Activated CD4-positive, alpha-beta memory T cell treated with anti-CD3 and anti-CD28 coated beads for 36 hours (primary cell): ENCODE measurements around the gene CNOT1. TPM values are rescaled to one million over a fixed set of nuclear protein-coding genes. Genes with fewer than 3 reads are reported as not detected.
"Not testable (repeated sequence)": the region's sequence is repeated elsewhere in the genome, so short reads cannot be mapped to it uniquely, and the experiment has no call there.

Experiments
- CTCF ChIA-PET: fragments of 350-600 bp; sonication (Branson Sonifier 250); formaldehyde crosslinking; loops from one replicate; lab custom pipeline; 2021; ENCODE audit warnings: antibody characterized with exemption, inconsistent platforms; lab: Charles Lee
- POLR2A ChIA-PET: fragments of 350-600 bp; sonication (Branson Sonifier 250); formaldehyde crosslinking; loops from one replicate; lab custom pipeline; 2021; ENCODE audit warnings: antibody characterized with exemption; lab: Charles Lee
- DNase-seq: peaks from one replicate; pipeline ENCODE4 v3.0.0-alpha.2; 2020
- H3K27ac Mint-ChIP-seq: one replicate; pipeline ENCODE4 v1.8.0; 2021; ENCODE audit warnings: mixed read lengths
- H3K27me3 Mint-ChIP-seq: one replicate; pipeline ENCODE4 v1.8.0; 2021; ENCODE audit warnings: mixed read lengths
- H3K36me3 Mint-ChIP-seq: one replicate; pipeline ENCODE4 v1.8.0; 2021; ENCODE audit warnings: mixed read lengths
- H3K4me1 Mint-ChIP-seq: one replicate; pipeline ENCODE4 v1.8.0; 2021; ENCODE audit warnings: low read depth, mixed read lengths
- H3K4me3 Mint-ChIP-seq: one replicate; pipeline ENCODE4 v1.8.0; 2021; ENCODE audit warnings: mild to moderate bottlenecking, mixed read lengths
- H3K9me3 Mint-ChIP-seq: one replicate; pipeline ENCODE4 v1.8.0; 2021; ENCODE audit warnings: mixed read lengths
- intact Hi-C: fragments of 100-400 bp; cut with micrococcal nuclease; formaldehyde crosslinking; loops from one replicate; pipeline ENCODE4 v1.15.1; 2023
- total RNA-seq, 2 experiments: library from RNA; stranded (reverse); gene quantifications; one replicate each; pipeline ENCODE4 v1.2.3, GENCODE V29; 2021

The CNOT1 gene
- total RNA-seq, 2 experiments from 2014 or later = 230 to 242 TPM

GRCh38 chr16:58565697-58566096 lies 63.9 kb downstream of the CNOT1 start:
- H3K27ac Mint-ChIP-seq, intact Hi-C loops, POLR2A ChIA-PET, H3K9me3 Mint-ChIP-seq, DNase-seq, H3K4me1 Mint-ChIP-seq, H3K4me3 Mint-ChIP-seq, CTCF ChIA-PET, H3K27me3 Mint-ChIP-seq: not testable (repeated sequence)
- peaks cover 49% of the 10 kb centered on the region for H3K36me3 Mint-ChIP-seq

- Mint-ChIP-seq H3K4me1 (peaks cover 3% of the 10 kb centered on the region), H3K36me3 (peaks cover 40% of the 10 kb centered on the region), H3K27ac (no peak overlapping the region), H3K4me3 (no peak overlapping the region), H3K9me3 (no peaks in the 10 kb centered on the region), H3K27me3 (no peaks in the 10 kb centered on the region)
- intact Hi-C loops = loop anchor here (5.0 kb wide), 1 partner anchor 36 kb away; no protein-coding TSS in a partner anchor
- no peak for DNase-seq
- ChIA-PET CTCF (interaction anchor here (1.5 kb wide), 1 partner anchor 192 kb away, joined by 4 read pairs; no protein-coding TSS in a partner anchor), POLR2A (no interaction called here)
Observed at GRCh38 chr16:58563775-58564174, 65.9 kb downstream of the CNOT1 start.

GRCh38 chr16:58563235-58563634 lies 66.4 kb downstream of the CNOT1 start:
- POLR2A ChIA-PET = no interaction called here
- Mint-ChIP-seq H3K36me3 (peaks cover 40% of the 10 kb centered on the region), H3K9me3 (no peaks in the 10 kb centered on the region), H3K4me3 (no peak overlapping the region), H3K4me1 (peaks cover 3% of the 10 kb centered on the region), H3K27me3 (no peaks in the 10 kb centered on the region), H3K27ac (no peak overlapping the region)
- DNase-seq = no peak
- CTCF ChIA-PET = interaction anchor here (1.5 kb wide), 1 partner anchor 193 kb away, joined by 4 read pairs; no protein-coding TSS in a partner anchor
- intact Hi-C loops = loop anchor here (5.0 kb wide), 1 partner anchor 36 kb away; no protein-coding TSS in a partner anchor

- Mint-ChIP-seq H3K27me3 (no peaks in the 10 kb centered on the region), H3K4me1 (no peaks in the 10 kb centered on the region), H3K27ac (no peak overlapping the region), H3K9me3 (no peaks in the 10 kb centered on the region), H3K4me3 (no peak overlapping the region), H3K36me3 (peaks cover 46% of the 10 kb centered on the region)
- ChIA-PET CTCF (no interaction called here), POLR2A (no interaction called here)
- intact Hi-C loops = no loop called here
- no peak for DNase-seq
Observed at GRCh38 chr16:58556678-58557077, 72.9 kb downstream of the CNOT1 start.

- no peak for DNase-seq
- Mint-ChIP-seq H3K27me3 (no peaks in the 10 kb centered on the region), H3K4me3 (no peak overlapping the region), H3K9me3 (no peaks in the 10 kb centered on the region), H3K27ac (peak overlapping the region; percentile 13), H3K4me1 (no peaks in the 10 kb centered on the region), H3K36me3 (peaks cover 58% of the 10 kb centered on the region)
- CTCF ChIA-PET = no interaction called here
- intact Hi-C loops = no loop called here
- POLR2A ChIA-PET = no interaction called here
Observed at GRCh38 chr16:58551496-58551895, 78.1 kb downstream of the CNOT1 start.

- Mint-ChIP-seq H3K27me3 (no peaks in the 10 kb centered on the region), H3K36me3 (peaks cover 53% of the 10 kb centered on the region), H3K9me3 (no peaks in the 10 kb centered on the region), H3K4me3 (no peak overlapping the region), H3K27ac (no peak overlapping the region), H3K4me1 (no peaks in the 10 kb centered on the region)
- intact Hi-C loops = no loop called here
- no peak for DNase-seq
- ChIA-PET CTCF (no interaction called here), POLR2A (no interaction called here)
Observed at GRCh38 chr16:58548378-58548777, 81.2 kb downstream of the CNOT1 start.

GRCh38 chr16:58543685-58544084 lies 85.9 kb downstream of the CNOT1 start:
- H3K4me3 Mint-ChIP-seq = no peak overlapping the region
- H3K27me3 Mint-ChIP-seq = no peaks in the 10 kb centered on the region
- no peaks in the 10 kb centered on the region for H3K9me3 Mint-ChIP-seq
- intact Hi-C loops = loop anchor here (5.0 kb wide), 1 partner anchor 34 kb away; no protein-coding TSS in a partner anchor
- peaks cover 61% of the 10 kb centered on the region for H3K36me3 Mint-ChIP-seq
- POLR2A ChIA-PET = no interaction called here
- no peaks in the 10 kb centered on the region for H3K4me1 Mint-ChIP-seq
- H3K27ac Mint-ChIP-seq = no peak overlapping the region
- DNase-seq = no peak
- CTCF ChIA-PET = no interaction called here

- CTCF ChIA-PET = interaction anchor here (0.8 kb wide), 1 partner anchor 55 kb away, joined by 3 read pairs; no protein-coding TSS in a partner anchor
- POLR2A ChIA-PET = no interaction called here
Observed at GRCh38 chr16:58542291-58542690, 87.3 kb downstream of the CNOT1 start.

GRCh38 chr16:58541711-58542110 lies 87.9 kb downstream of the CNOT1 start:
- H3K9me3 Mint-ChIP-seq = no peaks in the 10 kb centered on the region
- H3K4me1 Mint-ChIP-seq = no peaks in the 10 kb centered on the region
- intact Hi-C loops = loop anchor here (5.0 kb wide), 1 partner anchor 36 kb away; no protein-coding TSS in a partner anchor
- peaks cover 68% of the 10 kb centered on the region for H3K36me3 Mint-ChIP-seq
- no peak for DNase-seq
- no peaks in the 10 kb centered on the region for H3K27me3 Mint-ChIP-seq
- no peak overlapping the region for H3K27ac Mint-ChIP-seq
- H3K4me3 Mint-ChIP-seq = no peak overlapping the region
- CTCF ChIA-PET = interaction anchor here (0.8 kb wide), 1 partner anchor 55 kb away, joined by 3 read pairs; no protein-coding TSS in a partner anchor
- POLR2A ChIA-PET = no interaction called here

More at GRCh38 chr16:58542291-58542690, 87.3 kb downstream of the CNOT1 start:
- intact Hi-C loops = loop anchor here (5.0 kb wide), 1 partner anchor 35 kb away; no protein-coding TSS in a partner anchor
- no peak overlapping the region for H3K4me3 Mint-ChIP-seq
- peaks cover 67% of the 10 kb centered on the region for H3K36me3 Mint-ChIP-seq
- no peaks in the 10 kb centered on the region for H3K9me3 Mint-ChIP-seq
- no peak overlapping the region for H3K27ac Mint-ChIP-seq
- H3K4me1 Mint-ChIP-seq = no peaks in the 10 kb centered on the region
- no peaks in the 10 kb centered on the region for H3K27me3 Mint-ChIP-seq
- DNase-seq = no peak

- Mint-ChIP-seq H3K9me3 (no peaks in the 10 kb centered on the region), H3K4me3 (no peak overlapping the region), H3K27me3 (no peaks in the 10 kb centered on the region), H3K27ac (no peak overlapping the region), H3K4me1 (no peaks in the 10 kb centered on the region), H3K36me3 (peaks cover 70% of the 10 kb centered on the region)
- CTCF ChIA-PET = interaction anchor here (0.9 kb wide), 1 partner anchor 22 kb away, joined by 3 read pairs; no protein-coding TSS in a partner anchor
- DNase-seq = no peak
- intact Hi-C loops = no loop called here
- POLR2A ChIA-PET = no interaction called here
Observed at GRCh38 chr16:58537124-58537906, 92.3 kb downstream of the CNOT1 start.

GRCh38 chr16:58536278-58536677 lies 93.3 kb downstream of the CNOT1 start:
- POLR2A ChIA-PET = no interaction called here

GRCh38 chr16:58535100-58535499 lies 94.5 kb downstream of the CNOT1 start:
- ChIA-PET CTCF (no interaction called here), POLR2A (no interaction called here)
- no peak overlapping the region for H3K4me3 Mint-ChIP-seq
- H3K36me3 Mint-ChIP-seq = peaks cover 72% of the 10 kb centered on the region
- intact Hi-C loops = no loop called here
- H3K4me1 Mint-ChIP-seq = no peaks in the 10 kb centered on the region
- no peaks in the 10 kb centered on the region for H3K27me3 Mint-ChIP-seq
- no peak for DNase-seq
- H3K27ac Mint-ChIP-seq = no peak overlapping the region
- H3K9me3 Mint-ChIP-seq = no peaks in the 10 kb centered on the region

More at GRCh38 chr16:58536278-58536677, 93.3 kb downstream of the CNOT1 start:
- peaks cover 72% of the 10 kb centered on the region for H3K36me3 Mint-ChIP-seq
- intact Hi-C loops = no loop called here
- no peaks in the 10 kb centered on the region for H3K9me3 Mint-ChIP-seq
- no peak overlapping the region for H3K27ac Mint-ChIP-seq
- no peaks in the 10 kb centered on the region for H3K27me3 Mint-ChIP-seq
- no peak for DNase-seq
- no peak overlapping the region for H3K4me3 Mint-ChIP-seq
- H3K4me1 Mint-ChIP-seq = no peaks in the 10 kb centered on the region
- CTCF ChIA-PET = interaction anchor here (0.9 kb wide), 1 partner anchor 23 kb away, joined by 3 read pairs; no protein-coding TSS in a partner anchor
